ENCODE results near the gene CACNB4. TPM values are rescaled to one million over a fixed set of nuclear protein-coding genes. Genes with fewer than 3 reads are reported as not detected.

The CACNB4 gene
- total RNA-seq, 1 experiment from 2014 or later: 1.00 TPM

- Histone ChIP-seq H3K4me1 (no peaks in the 10 kb centered on the region), H3K9me3 (no peaks in the 10 kb centered on the region), H3K4me3 (ENCODE audit: low read depth, low read length) (no peak overlapping the region), H3K36me3 (ENCODE audit: control insufficient read depth, insufficient read depth, low read length) (no peaks in the 10 kb centered on the region), H3K27me3 (replicated peaks; ENCODE audit: control insufficient read depth, insufficient read depth, low read length) (no peaks in the 10 kb centered on the region)
- DNase-seq: peak in 1 of 2 experiments; percentile 7
- CTCF ChIA-PET: no interaction called here
- H3K9me3 Mint-ChIP-seq (ENCODE audit: unreplicated experiment): no peaks in the 10 kb centered on the region
- POLR2A ChIA-PET: no interaction called here
- H3K27ac Mint-ChIP-seq (ENCODE audit: unreplicated experiment): no peak overlapping the region
- no peak overlapping the region for H3K4me3 Mint-ChIP-seq (ENCODE audit: unreplicated experiment)
- peaks cover 7% of the 10 kb centered on the region for H3K4me1 Mint-ChIP-seq (ENCODE audit: low read depth, unreplicated experiment)
- H3K36me3 Mint-ChIP-seq (ENCODE audit: insufficient read depth, unreplicated experiment): no peaks in the 10 kb centered on the region
- TF ChIP-seq, protein P1, sequence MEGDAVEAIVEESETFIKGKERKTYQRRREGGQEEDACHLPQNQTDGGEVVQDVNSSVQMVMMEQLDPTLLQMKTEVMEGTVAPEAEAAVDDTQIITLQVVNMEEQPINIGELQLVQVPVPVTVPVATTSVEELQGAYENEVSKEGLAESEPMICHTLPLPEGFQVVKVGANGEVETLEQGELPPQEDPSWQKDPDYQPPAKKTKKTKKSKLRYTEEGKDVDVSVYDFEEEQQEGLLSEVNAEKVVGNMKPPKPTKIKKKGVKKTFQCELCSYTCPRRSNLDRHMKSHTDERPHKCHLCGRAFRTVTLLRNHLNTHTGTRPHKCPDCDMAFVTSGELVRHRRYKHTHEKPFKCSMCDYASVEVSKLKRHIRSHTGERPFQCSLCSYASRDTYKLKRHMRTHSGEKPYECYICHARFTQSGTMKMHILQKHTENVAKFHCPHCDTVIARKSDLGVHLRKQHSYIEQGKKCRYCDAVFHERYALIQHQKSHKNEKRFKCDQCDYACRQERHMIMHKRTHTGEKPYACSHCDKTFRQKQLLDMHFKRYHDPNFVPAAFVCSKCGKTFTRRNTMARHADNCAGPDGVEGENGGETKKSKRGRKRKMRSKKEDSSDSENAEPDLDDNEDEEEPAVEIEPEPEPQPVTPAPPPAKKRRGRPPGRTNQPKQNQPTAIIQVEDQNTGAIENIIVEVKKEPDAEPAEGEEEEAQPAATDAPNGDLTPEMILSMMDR (IDR thresholded peaks at IDR 0.05; ENCODE audit: insufficient read depth in 1 of 2, low read depth in 1 of 2, low read length in 1 of 2, severe bottlenecking in 1 of 2, unreplicated experiment in 1 of 2): no peak
- no TSS peak for BruUV-seq (replicated peaks)
- H3K27me3 Mint-ChIP-seq (ENCODE audit: insufficient read depth, unreplicated experiment): peaks cover 24% of the 10 kb centered on the region
- intact Hi-C loops (cut with micrococcal nuclease; ENCODE audit: unreplicated experiment): no loop called here
These were observed 170.5 kb downstream of the CACNB4 start for GRCh38 chr2:151928380-151928779.

GRCh38 chr2:151927501-151928221 lies 171.2 kb downstream of the CACNB4 start:
- H3K4me3 ChIP-seq (ENCODE audit: low read depth, low read length): no peak overlapping the region
- H3K27ac Mint-ChIP-seq (ENCODE audit: unreplicated experiment): no peak overlapping the region
- no peak overlapping the region for H3K4me3 Mint-ChIP-seq (ENCODE audit: unreplicated experiment)
- H3K36me3 Mint-ChIP-seq (ENCODE audit: insufficient read depth, unreplicated experiment): no peaks in the 10 kb centered on the region
- H3K9me3 Mint-ChIP-seq (ENCODE audit: unreplicated experiment): no peaks in the 10 kb centered on the region
- peak in 1 of 2 experiments; percentile 22 for DNase-seq
- no peaks in the 10 kb centered on the region for H3K27me3 ChIP-seq (replicated peaks; ENCODE audit: control insufficient read depth, insufficient read depth, low read length)
- H3K4me1 Mint-ChIP-seq (ENCODE audit: low read depth, unreplicated experiment): peaks cover 7% of the 10 kb centered on the region
- CTCF ChIA-PET: interaction anchor here (1.0 kb wide), 1 partner anchor 12 kb away, joined by 8 read pairs; no protein-coding TSS in a partner anchor
- H3K4me1 ChIP-seq: no peaks in the 10 kb centered on the region
- intact Hi-C loops (cut with micrococcal nuclease; ENCODE audit: unreplicated experiment): no loop called here
- H3K27me3 Mint-ChIP-seq (ENCODE audit: insufficient read depth, unreplicated experiment): peaks cover 23% of the 10 kb centered on the region
- no peaks in the 10 kb centered on the region for H3K36me3 ChIP-seq (ENCODE audit: control insufficient read depth, insufficient read depth, low read length)
- H3K9me3 ChIP-seq: no peaks in the 10 kb centered on the region
- TF ChIP-seq, protein P1 (IDR thresholded peaks at IDR 0.05; ENCODE audit: insufficient read depth in 1 of 2, low read depth in 1 of 2, low read length in 1 of 2, severe bottlenecking in 1 of 2, unreplicated experiment in 1 of 2): no peak
- BruUV-seq (replicated peaks): no TSS peak
- POLR2A ChIA-PET: no interaction called here

DNA sequence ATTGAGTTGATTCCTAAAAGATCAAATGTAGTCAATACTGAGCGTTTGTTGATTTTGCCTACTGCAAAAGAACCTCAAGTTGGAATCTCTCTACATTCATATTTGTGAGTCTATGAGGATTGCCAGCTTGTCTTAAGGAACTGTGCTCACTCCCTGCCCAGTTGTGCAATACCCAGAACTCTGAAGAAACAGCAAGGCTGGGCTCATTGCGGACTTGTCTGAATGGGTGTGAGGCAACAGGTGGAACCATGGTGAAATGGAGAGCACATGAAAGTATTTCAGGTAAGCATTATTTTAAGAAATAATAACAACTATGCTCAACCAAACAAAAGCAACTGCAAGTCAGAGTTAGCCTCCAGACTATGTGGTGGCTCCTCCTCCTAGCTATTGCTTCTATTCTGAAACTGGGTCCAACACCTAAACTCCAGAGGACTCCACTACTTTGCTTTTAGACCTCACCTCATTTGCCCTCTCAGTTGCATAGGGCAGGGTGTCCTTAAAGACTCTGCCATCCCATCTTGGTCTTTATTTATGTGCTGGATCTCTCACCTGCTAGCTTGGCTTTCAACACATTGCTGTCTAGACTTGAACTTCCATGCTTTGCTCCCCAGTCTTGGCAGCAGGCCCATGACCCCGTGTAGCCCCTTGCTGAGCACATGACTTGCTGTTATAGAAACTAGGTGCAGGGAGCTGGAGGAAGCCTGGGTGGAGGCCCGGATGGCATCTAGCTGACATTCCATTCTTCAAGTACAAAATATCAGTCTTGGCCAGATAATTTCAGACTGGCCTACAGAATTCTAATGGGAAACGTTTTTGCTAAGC lies 175.8 kb downstream of the CACNB4 start:
- DNase-seq: peak in 1 of 2 experiments; percentile 10
- Histone ChIP-seq H3K4me1 (no peaks in the 10 kb centered on the region), H3K36me3 (ENCODE audit: control insufficient read depth, insufficient read depth, low read length) (no peaks in the 10 kb centered on the region), H3K9me3 (no peaks in the 10 kb centered on the region), H3K27me3 (replicated peaks; ENCODE audit: control insufficient read depth, insufficient read depth, low read length) (no peaks in the 10 kb centered on the region; the same call in 1 of the 2 replicates), H3K4me3 (ENCODE audit: low read depth, low read length) (no peak overlapping the region)
- intact Hi-C loops (cut with micrococcal nuclease; ENCODE audit: unreplicated experiment): no loop called here
- no TSS peak for BruUV-seq (replicated peaks)
- Mint-ChIP-seq H3K36me3 (ENCODE audit: insufficient read depth, unreplicated experiment) (no peaks in the 10 kb centered on the region), H3K4me1 (ENCODE audit: low read depth, unreplicated experiment) (peaks cover 7% of the 10 kb centered on the region), H3K4me3 (ENCODE audit: unreplicated experiment) (no peak overlapping the region), H3K9me3 (ENCODE audit: unreplicated experiment) (no peaks in the 10 kb centered on the region), H3K27ac (ENCODE audit: unreplicated experiment) (no peak overlapping the region), H3K27me3 (ENCODE audit: insufficient read depth, unreplicated experiment) (peaks cover 14% of the 10 kb centered on the region)
- ChIA-PET CTCF (no interaction called here), POLR2A (no interaction called here)
- TF ChIP-seq, protein P1 (IDR thresholded peaks at IDR 0.05; ENCODE audit: insufficient read depth in 1 of 2, low read depth in 1 of 2, low read length in 1 of 2, severe bottlenecking in 1 of 2, unreplicated experiment in 1 of 2): no peak

Data from Caco-2 (cell line).